Muscle of leg (tissue), 11 donors: Measurements from ENCODE around the gene TSPAN9. TPM values are rescaled to one million over a fixed set of nuclear protein-coding genes. Genes with fewer than 3 reads are reported as not detected.

Experiments used
- DNase-seq: peaks from one replicate; pipeline ENCODE4 v3.0.0; 2013
- H3K27ac ChIP-seq: one replicate; pipeline ENCODE4 v1.5.1; 2013; ENCODE audit warnings: mild to moderate bottlenecking, low read length, control low read depth
- H3K27me3 ChIP-seq: one replicate; pipeline ENCODE4 v1.6.1; 2013; ENCODE audit warnings: low read length; ENCODE audit not compliant: control insufficient read depth, insufficient read depth
- H3K36me3 ChIP-seq: one replicate; pipeline ENCODE4 v1.6.1; 2013; ENCODE audit warnings: low read length; ENCODE audit not compliant: control insufficient read depth, insufficient read depth
- H3K4me1 ChIP-seq: one replicate; pipeline ENCODE4 v1.6.1; 2013; ENCODE audit warnings: low read length; ENCODE audit not compliant: control insufficient read depth, insufficient read depth
- H3K4me3 ChIP-seq: one replicate; pipeline ENCODE4 v1.5.1; 2013; ENCODE audit warnings: low read length, control low read depth
- H3K9me3 ChIP-seq: replicated peaks from 2 replicates; pipeline ENCODE4 v1.6.1; 2013; ENCODE audit warnings: low read depth, low read length; ENCODE audit not compliant: control insufficient read depth
- WGBS: methylation state at CpG from one replicate; pipeline ENCODE4 v1.1.5; 2013; ENCODE audit warnings: missing lambda C conversion rate; ENCODE audit not compliant: insufficient coverage; 5-methylcytosine and 5-hydroxymethylcytosine counted together
- polyA plus RNA-seq, 8 donors: library from polyadenylated mRNA; unstranded; fragments of 120-200 nt; gene quantifications; one replicate each; pipeline versions ENCODE4 v1.2.1 to v1.2.3, GENCODE V29; 2013; ENCODE audit warnings: inconsistent platforms in 1 of 8, low replicate concordance in 1 of 8; ENCODE audit not compliant: insufficient read length in 8 of 8, insufficient read depth in 1 of 8
- total RNA-seq: library from RNA; stranded (reverse); fragments of 120-200 nt; gene quantifications from one replicate; pipeline ENCODE4 v1.2.4, GENCODE V29; 2013

The TSPAN9 gene
- total and polyA plus RNA-seq, 9 donors: 56.6 to 142 (median 116) TPM

DNA sequence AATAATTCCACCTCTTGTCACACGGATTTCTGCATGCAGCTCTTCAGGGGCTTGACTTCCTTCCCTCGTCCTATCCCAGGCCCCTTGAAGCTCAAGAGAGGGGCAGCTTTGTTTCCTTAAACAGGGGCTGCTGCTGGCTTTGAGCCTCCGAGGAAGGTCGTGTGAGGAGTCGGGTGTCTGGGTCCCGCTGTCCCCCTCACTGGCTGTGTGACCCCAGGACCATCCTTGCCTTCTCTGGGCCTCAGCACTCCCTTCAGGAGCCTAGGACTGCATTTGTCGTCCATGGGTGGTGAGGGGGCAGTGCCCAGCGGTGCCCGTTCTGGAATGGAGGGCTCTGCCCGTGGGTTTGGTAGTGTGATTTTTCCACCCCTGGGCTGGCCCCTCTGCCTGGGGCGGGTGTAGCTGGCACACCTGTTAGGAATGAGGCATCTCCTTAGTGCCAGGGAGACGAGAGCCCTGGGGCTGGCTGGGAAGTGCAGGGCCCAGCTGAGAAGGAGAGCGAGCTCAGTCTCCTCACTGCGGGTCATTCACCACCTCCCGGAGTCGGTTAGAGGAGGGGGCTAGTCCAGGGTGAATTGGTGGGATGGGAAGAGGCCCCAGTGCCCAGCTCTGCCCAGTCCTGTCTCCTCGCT is 60.8 kb downstream of the TSPAN9 start:
- peaks cover 80% of the 10 kb centered on the region for H3K4me1 ChIP-seq

GRCh38 chr12:3138941-3139511 is 61.8 kb downstream of the TSPAN9 start:
- Histone ChIP-seq H3K36me3 (no peaks in the 10 kb centered on the region), H3K4me3 (no peak overlapping the region), H3K27me3 (peaks cover 6% of the 10 kb centered on the region), H3K27ac (no peak overlapping the region), H3K9me3 (peaks cover 2% of the 10 kb centered on the region), H3K4me1 (peaks cover 74% of the 10 kb centered on the region)
- WGBS: 40% methylated on average over 2 of the region's 11 CpGs
- peak; percentile 64 for DNase-seq

More for the DNA sequence above, 60.8 kb downstream of the TSPAN9 start:
- H3K27me3 ChIP-seq: peaks cover 6% of the 10 kb centered on the region
- WGBS: 48% methylated on average over 7 of the region's 17 CpGs
- peak overlapping the region; percentile 78 for H3K27ac ChIP-seq
- H3K4me3 ChIP-seq: no peak overlapping the region
- no peaks in the 10 kb centered on the region for H3K9me3 ChIP-seq
- no peaks in the 10 kb centered on the region for H3K36me3 ChIP-seq
- no peak for DNase-seq

DNA sequence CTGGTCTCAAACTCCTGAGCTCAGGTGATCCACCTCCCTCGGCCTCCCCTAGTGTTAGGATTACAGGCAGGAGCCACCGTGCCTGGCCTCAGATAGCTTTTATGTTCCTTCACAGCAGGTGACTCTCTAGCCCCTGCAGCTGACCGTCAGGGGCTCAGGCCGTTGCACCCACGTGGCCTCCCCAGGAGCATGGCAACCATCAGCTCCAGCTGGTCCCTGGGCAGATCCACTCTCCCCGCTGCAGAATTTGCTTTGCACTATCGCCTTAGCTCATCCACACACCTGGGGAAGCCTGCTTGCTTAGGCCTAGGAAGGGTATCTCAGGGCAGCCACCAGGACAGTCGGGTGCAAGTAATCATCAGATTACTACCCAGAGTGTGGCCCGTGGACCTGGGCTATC is 62.6 kb downstream of the TSPAN9 start:
- Histone ChIP-seq H3K9me3 (peaks cover 2% of the 10 kb centered on the region), H3K27ac (no peak overlapping the region), H3K4me3 (no peak overlapping the region), H3K36me3 (no peaks in the 10 kb centered on the region), H3K4me1 (peaks cover 80% of the 10 kb centered on the region), H3K27me3 (peaks cover 6% of the 10 kb centered on the region)
- DNase-seq: no peak
- 74% methylated on average over 9 of the region's 9 CpGs for WGBS

GRCh38 chr12:3140284-3140683 is 63.1 kb downstream of the TSPAN9 start:
- Histone ChIP-seq H3K4me3 (no peak overlapping the region), H3K27me3 (peaks cover 6% of the 10 kb centered on the region), H3K4me1 (peaks cover 85% of the 10 kb centered on the region), H3K36me3 (no peaks in the 10 kb centered on the region), H3K27ac (no peak overlapping the region), H3K9me3 (peaks cover 2% of the 10 kb centered on the region)
- no peak for DNase-seq
- WGBS: 79% methylated on average over 9 of the region's 9 CpGs

DNA sequence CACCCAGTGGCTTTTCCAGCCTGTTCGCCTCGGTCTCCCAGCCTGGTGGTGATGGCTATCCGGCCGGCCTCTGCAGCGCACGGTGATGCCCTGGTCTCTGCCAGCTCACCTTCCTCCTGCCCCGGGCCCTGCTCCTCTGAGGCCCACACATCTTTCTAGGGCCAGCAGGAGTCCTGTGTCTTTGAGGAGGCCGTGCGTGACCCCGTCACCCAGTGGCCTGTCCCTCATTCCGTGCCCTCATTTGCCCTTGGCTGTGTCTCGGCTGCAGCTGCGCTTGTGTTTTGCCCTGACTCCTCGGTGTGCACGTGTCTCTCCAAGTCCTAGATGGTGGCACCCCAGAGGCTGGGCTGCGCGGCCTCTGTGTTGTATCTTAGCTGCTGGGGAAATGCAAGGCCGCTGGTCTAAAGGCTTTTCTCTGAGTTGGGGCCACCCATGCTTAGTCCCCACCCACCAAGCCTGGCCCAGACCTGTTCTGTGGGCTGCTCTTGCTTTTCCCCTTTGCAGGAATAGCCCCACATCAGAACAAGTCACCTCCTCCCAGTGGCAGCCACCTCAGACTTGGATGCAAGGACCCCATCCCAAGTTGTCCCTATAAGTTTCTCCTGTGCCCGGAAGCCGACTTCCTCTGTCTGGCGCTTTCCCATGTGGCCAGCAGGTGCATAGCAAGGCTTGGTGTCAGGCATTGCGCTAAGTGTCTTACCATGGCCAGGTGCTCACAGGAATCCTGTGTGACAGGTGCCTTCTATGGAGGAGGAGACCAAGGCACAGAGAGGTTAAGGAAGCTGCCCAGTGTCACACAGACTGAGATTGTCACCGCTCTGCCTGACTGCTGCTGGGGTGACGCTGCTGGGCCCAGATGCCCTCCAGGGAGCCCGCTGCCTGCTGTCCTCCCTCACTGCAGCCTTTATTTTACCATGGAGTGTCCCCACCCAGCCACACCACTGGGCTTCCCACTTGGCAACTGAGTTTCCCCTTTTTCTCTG is 64.5 kb downstream of the TSPAN9 start:
- no peak overlapping the region for H3K27ac ChIP-seq

GRCh38 chr12:3142386-3142785 is 65.2 kb downstream of the TSPAN9 start:
- 74% methylated on average over 10 of the region's 14 CpGs for WGBS
- H3K36me3 ChIP-seq: no peaks in the 10 kb centered on the region
- peaks cover 4% of the 10 kb centered on the region for H3K27me3 ChIP-seq
- no peak for DNase-seq
- peaks cover 87% of the 10 kb centered on the region for H3K4me1 ChIP-seq
- no peak overlapping the region for H3K27ac ChIP-seq
- peaks cover 2% of the 10 kb centered on the region for H3K9me3 ChIP-seq
- H3K4me3 ChIP-seq: no peak overlapping the region

More for the DNA sequence above, 64.5 kb downstream of the TSPAN9 start:
- no peak for DNase-seq
- Histone ChIP-seq H3K4me1 (peaks cover 87% of the 10 kb centered on the region), H3K4me3 (no peak overlapping the region), H3K36me3 (no peaks in the 10 kb centered on the region), H3K27me3 (peaks cover 4% of the 10 kb centered on the region), H3K9me3 (peaks cover 2% of the 10 kb centered on the region)
- 69% methylated on average over 21 of the region's 25 CpGs for WGBS

GRCh38 chr12:3144495-3144894 is 67.3 kb downstream of the TSPAN9 start:
- WGBS: 89% methylated on average over 3 of the region's 7 CpGs
- no peak overlapping the region for H3K4me3 ChIP-seq
- no peaks in the 10 kb centered on the region for H3K36me3 ChIP-seq
- no peak for DNase-seq
- peaks cover 2% of the 10 kb centered on the region for H3K9me3 ChIP-seq
- peaks cover 2% of the 10 kb centered on the region for H3K27me3 ChIP-seq
- peaks cover 87% of the 10 kb centered on the region for H3K4me1 ChIP-seq
- H3K27ac ChIP-seq: no peak overlapping the region

- H3K27ac ChIP-seq: no peak overlapping the region
- H3K36me3 ChIP-seq: no peaks in the 10 kb centered on the region
- peaks cover 2% of the 10 kb centered on the region for H3K9me3 ChIP-seq
- 65% methylated on average over 11 of the region's 13 CpGs for WGBS
- DNase-seq: no peak
- H3K4me3 ChIP-seq: no peak overlapping the region
- peaks cover 87% of the 10 kb centered on the region for H3K4me1 ChIP-seq
- H3K27me3 ChIP-seq: peaks cover 2% of the 10 kb centered on the region
Observed at GRCh38 chr12:3145033-3145432, 67.9 kb downstream of the TSPAN9 start.

- no peak for DNase-seq
- WGBS: 91% methylated on average over 17 of the region's 22 CpGs
- Histone ChIP-seq H3K27ac (no peak overlapping the region), H3K4me1 (peaks cover 88% of the 10 kb centered on the region), H3K27me3 (peaks cover 2% of the 10 kb centered on the region), H3K9me3 (peaks cover 2% of the 10 kb centered on the region), H3K36me3 (no peaks in the 10 kb centered on the region), H3K4me3 (no peak overlapping the region)
Observed at GRCh38 chr12:3145546-3146310, 68.5 kb downstream of the TSPAN9 start.
